Measurements from ENCODE around the gene CHD1.

Gene CHD1

GRCh38 chr5:98913911-98914310, 14.9 kb downstream of the CHD1 start:
- Histone ChIP-seq H3K27me3 (replicated peaks; ENCODE audit: control insufficient read depth, insufficient read depth, low read length) (no peaks in the 10 kb centered on the region), H3K36me3 (ENCODE audit: control insufficient read depth, insufficient read depth, low read length) (peaks cover 3% of the 10 kb centered on the region), H3K4me3 (replicated peaks; ENCODE audit: low read depth, low read length) (no peak overlapping the region)
- TF ChIP-seq CTCF (IDR thresholded peaks at IDR 0.05; ENCODE audit: insufficient read depth, low read length, poor library complexity, severe bottlenecking) = no peak
- DNase-seq (ENCODE audit: extremely low read depth, insufficient read length) = no peak

- no peak for TF ChIP-seq CTCF (IDR thresholded peaks at IDR 0.05; ENCODE audit: insufficient read depth, low read length, poor library complexity, severe bottlenecking)
- DNase-seq (ENCODE audit: extremely low read depth, insufficient read length) = no peak
- Histone ChIP-seq H3K4me3 (replicated peaks; ENCODE audit: low read depth, low read length) (no peak overlapping the region), H3K27me3 (replicated peaks; ENCODE audit: control insufficient read depth, insufficient read depth, low read length) (no peaks in the 10 kb centered on the region), H3K36me3 (ENCODE audit: control insufficient read depth, insufficient read depth, low read length) (peaks cover 3% of the 10 kb centered on the region)
These were observed 17.3 kb downstream of the CHD1 start for GRCh38 chr5:98911280-98912040.

- H3K36me3 ChIP-seq (ENCODE audit: control insufficient read depth, insufficient read depth, low read length) = peaks cover 3% of the 10 kb centered on the region
- DNase-seq (ENCODE audit: extremely low read depth, insufficient read length) = no peak
These were observed 19.4 kb downstream of the CHD1 start for GRCh38 chr5:98909363-98909762.

GRCh38 chr5:98907951-98908350, 20.9 kb downstream of the CHD1 start:
- TF ChIP-seq CTCF (IDR thresholded peaks at IDR 0.05; ENCODE audit: insufficient read depth, low read length, poor library complexity, severe bottlenecking) = no peak
- Histone ChIP-seq H3K4me3 (replicated peaks; ENCODE audit: low read depth, low read length) (no peak overlapping the region), H3K27me3 (replicated peaks; ENCODE audit: control insufficient read depth, insufficient read depth, low read length) (no peaks in the 10 kb centered on the region), H3K36me3 (ENCODE audit: control insufficient read depth, insufficient read depth, low read length) (peaks cover 2% of the 10 kb centered on the region)
- DNase-seq (ENCODE audit: extremely low read depth, insufficient read length) = no peak

More at GRCh38 chr5:98909363-98909762, 19.4 kb downstream of the CHD1 start:
- H3K27me3 ChIP-seq (replicated peaks; ENCODE audit: control insufficient read depth, insufficient read depth, low read length) = no peaks in the 10 kb centered on the region
- TF ChIP-seq CTCF (IDR thresholded peaks at IDR 0.05; ENCODE audit: insufficient read depth, low read length, poor library complexity, severe bottlenecking) = no peak
- H3K4me3 ChIP-seq (replicated peaks; ENCODE audit: low read depth, low read length) = no peak overlapping the region

- no peak for DNase-seq (ENCODE audit: extremely low read depth, insufficient read length)
- no peaks in the 10 kb centered on the region for H3K27me3 ChIP-seq (replicated peaks; ENCODE audit: control insufficient read depth, insufficient read depth, low read length)
- no peak for TF ChIP-seq CTCF (IDR thresholded peaks at IDR 0.05; ENCODE audit: insufficient read depth, low read length, poor library complexity, severe bottlenecking)
- peaks cover 1% of the 10 kb centered on the region for H3K36me3 ChIP-seq (ENCODE audit: control insufficient read depth, insufficient read depth, low read length)
- no peak overlapping the region for H3K4me3 ChIP-seq (replicated peaks; ENCODE audit: low read depth, low read length)
These were observed 22.0 kb downstream of the CHD1 start for GRCh38 chr5:98906756-98907355.
